Measurements from ENCODE around the gene NR1D1.

GRCh38 chr17:40087903-40088718 lies 12.3 kb downstream of the NR1D1 start:
- TF ChIP-seq CTCF (IDR thresholded peaks at IDR 0.05; ENCODE audit: low read depth, low read length) (no peak), MAX (IDR thresholded peaks at IDR 0.05; ENCODE audit: low read depth, low read length) (no peak), POLR2A (IDR thresholded peaks at IDR 0.05; ENCODE audit: extremely low read depth, insufficient read length) (no peak)

Measured in NB4 (cell line).